Ovary (tissue), 9 donors: ENCODE data around the gene EHBP1. TPM values are rescaled to one million over a fixed set of nuclear protein-coding genes. Genes with fewer than 3 reads are reported as not detected.

Experiments used
- DNase-seq, 5 donors: peaks; one replicate each; pipeline ENCODE4 v3.0.0-alpha.2; 2019 to 2020
- H3K27ac ChIP-seq, 2 donors: fragments of 200-600 bp; one replicate each; pipeline versions ENCODE4 v1.5.1 to v1.8.0; 2019 to 2022
- H3K27me3 ChIP-seq: fragments of 200-600 bp; one replicate; pipeline ENCODE4 v1.8.0; 2022
- H3K36me3 ChIP-seq: fragments of 200-600 bp; sonication (generic); one replicate; pipeline ENCODE4 v1.5.1; 2019
- H3K4me1 ChIP-seq: one replicate; pipeline ENCODE4 v1.8.1; 2013; ENCODE audit warnings: mild to moderate bottlenecking, moderate library complexity; ENCODE audit not compliant: insufficient read depth
- H3K4me3 ChIP-seq: fragments of 200-600 bp; sonication (generic); one replicate; pipeline ENCODE4 v1.5.1; 2017
- H3K9me3 ChIP-seq, 2 donors: fragments of 200-600 bp in 1 of 2; sonication (generic) in 1 of 2; one replicate each; pipeline versions ENCODE4 v1.5.1 to v1.8.1; 2013 to 2019; ENCODE audit warnings: mild to moderate bottlenecking in 1 of 2, moderate library complexity in 1 of 2
- CTCF ChIP-seq, 3 donors: fragments of 450-650 bp in 2 of 3; fragments of 200-600 bp in 1 of 3; IDR thresholded peaks; one replicate each; pipeline versions ENCODE4 v1.5.1 to v1.8.0; 2016 to 2022; ENCODE audit warnings: antibody characterized with exemption in 3 of 3, mild to moderate bottlenecking in 1 of 3
- EP300 ChIP-seq: sonication (generic); formaldehyde crosslinking; IDR thresholded peaks from one replicate; pipeline ENCODE4 v1.6.1; 2017; ENCODE audit warnings: antibody characterized with exemption
- POLR2A ChIP-seq: fragments of 450-650 bp; IDR thresholded peaks from one replicate; pipeline ENCODE4 v1.6.1; 2017; ENCODE audit warnings: antibody characterized with exemption, mild to moderate bottlenecking, moderate library complexity
- WGBS, 3 donors: extraction: QIAGEN DNeasy Blood & Tissue Kit in 1 of 3; methylation state at CpG; one replicate each; pipeline versions ENCODE4 v1.1.5 to v1.1.7; 2013 to 2017; 5-methylcytosine and 5-hydroxymethylcytosine counted together
- intact Hi-C, 4 donors: fragments of 100-400 bp; cut with DNase I; formaldehyde crosslinking; loops; one replicate each; pipeline versions ENCODE4 v1.11.0 to v1.15.1; 2022 to 2023
- polyA plus RNA-seq, 2 donors: library from polyadenylated mRNA; stranded (reverse); fragments of 200-250 nt in 1 of 2; fragments of 350-450 nt in 1 of 2; fragmentation: Illumina TruSeq in 1 of 2; extraction: RNeasy Lipid Tissue Mini Kit (QIAGEN cat#74804) in 1 of 2; gene quantifications; one replicate each; pipeline ENCODE4 v1.2.3, GENCODE V29; 2013 to 2014
- total RNA-seq, 7 donors: library from RNA; depleted of rRNA in 2 of 7; stranded (reverse); fragments of >200 nt in 2 of 7; fragmentation: NEBNext Ultra II Directional in 3 of 7; extraction: Animal tissue kit (Norgen Biotek cat#: 25700) in 3 of 7; gene quantifications; one replicate each; pipeline versions ENCODE4 v1.1.0 to v1.2.4, GENCODE V29; 2016 to 2023
- donor health status: DM: no; HTN: no; CAD: no; lungs with moderate emphysema.
- donor health status: DM: no; HTN: no; CAD: no.
- donor health status: Bipolar disorder and iron deficiency.
- donor health status: DM: yes; HTN: yes; CAD: no.
- donor health status: DM: no; HTN: no; CAD: no.
- donor health status: DM: yes; HTN: yes; CAD: no.

The EHBP1 gene
- total and polyA plus RNA-seq, 9 donors: 56.3 to 185 (median 117) TPM

GRCh38 chr2:62663920-62664795, 41.4 kb upstream of the EHBP1 start:
- DNase-seq: no peak
- no peaks in the 10 kb centered on the region for H3K36me3 ChIP-seq
- H3K4me3 ChIP-seq: no peak overlapping the region
- H3K27ac ChIP-seq: peak overlapping the region in 1 of 2 donors; percentile 63
- TF ChIP-seq CTCF (IDR thresholded peaks at IDR 0.05) (peak in 2 of 3 donors; percentile 52 to 58), EP300 (no peak)
- no peaks in the 10 kb centered on the region for H3K9me3 ChIP-seq
- H3K4me1 ChIP-seq: peaks cover 9% of the 10 kb centered on the region
- intact Hi-C loops: no loop called here
- H3K27me3 ChIP-seq: no peaks in the 10 kb centered on the region

GRCh38 chr2:62665446-62665845, 40.1 kb upstream of the EHBP1 start:
- no peaks in the 10 kb centered on the region for H3K9me3 ChIP-seq
- peak overlapping the region in 1 of 2 donors; percentile 63 for H3K27ac ChIP-seq
- TF ChIP-seq CTCF (IDR thresholded peaks at IDR 0.05): no peak
- no peak for TF ChIP-seq POLR2A
- TF ChIP-seq EP300: no peak
- intact Hi-C loops: no loop called here
- no peak for DNase-seq
- no peaks in the 10 kb centered on the region for H3K27me3 ChIP-seq
- no peaks in the 10 kb centered on the region for H3K36me3 ChIP-seq
- 38 to 49% (median 44%) methylated on average over 1 of the region's 1 CpG for WGBS, 3 donors
- no peak overlapping the region for H3K4me3 ChIP-seq
- H3K4me1 ChIP-seq: peaks cover 5% of the 10 kb centered on the region

- Histone ChIP-seq H3K27ac (no peak overlapping the region), H3K27me3 (no peaks in the 10 kb centered on the region), H3K4me1 (peaks cover 2% of the 10 kb centered on the region), H3K4me3 (no peak overlapping the region), H3K9me3 (no peaks in the 10 kb centered on the region), H3K36me3 (no peaks in the 10 kb centered on the region)
- TF ChIP-seq EP300: no peak
- no peak for TF ChIP-seq POLR2A
- TF ChIP-seq CTCF (IDR thresholded peaks at IDR 0.05): no peak
- 76 to 85% (median 78%) methylated on average over 5 of the region's 5 CpGs for WGBS, 3 donors
- DNase-seq: no peak
- intact Hi-C loops: no loop called here
Measured at GRCh38 chr2:62669180-62669579, 36.3 kb upstream of the EHBP1 start.

GRCh38 chr2:62672601-62673000, 32.9 kb upstream of the EHBP1 start:
- no peak for DNase-seq
- no peaks in the 10 kb centered on the region for H3K4me1 ChIP-seq
- H3K4me3 ChIP-seq: no peak overlapping the region
- WGBS, 3 donors: 16 to 22% (median 16%) methylated on average over 1 of the region's 1 CpG
- no peaks in the 10 kb centered on the region for H3K27me3 ChIP-seq
- no peak for TF ChIP-seq POLR2A
- intact Hi-C loops: no loop called here
- H3K9me3 ChIP-seq: no peaks in the 10 kb centered on the region
- no peak overlapping the region for H3K27ac ChIP-seq
- H3K36me3 ChIP-seq: no peaks in the 10 kb centered on the region

- H3K9me3 ChIP-seq: no peaks in the 10 kb centered on the region
- H3K36me3 ChIP-seq: no peaks in the 10 kb centered on the region
- intact Hi-C loops: no loop called here
- H3K27me3 ChIP-seq: no peaks in the 10 kb centered on the region
- no peak overlapping the region for H3K4me3 ChIP-seq
- no peak overlapping the region for H3K27ac ChIP-seq
- DNase-seq: no peak
- H3K4me1 ChIP-seq: no peaks in the 10 kb centered on the region
- TF ChIP-seq EP300: no peak
- TF ChIP-seq CTCF (IDR thresholded peaks at IDR 0.05): no peak
- no peak for TF ChIP-seq POLR2A
Measured at GRCh38 chr2:62675062-62675461, 30.5 kb upstream of the EHBP1 start.
